H1 (cell line): ENCODE results near the gene DPM3. TPM values are rescaled to one million over a fixed set of nuclear protein-coding genes. Genes with fewer than 3 reads are reported as not detected.
A peak's percentile ranks its signal among the peaks of the same experiment; 100 is the strongest.

Experiments
- ATF3 ChIP-seq: IDR thresholded peaks from 2 replicates; pipeline ENCODE4 v1.6.1; 2011; ENCODE audit warnings: low read depth, mild to moderate bottlenecking, low read length; ENCODE audit not compliant: insufficient read depth
- CTBP2 ChIP-seq: IDR thresholded peaks from 2 replicates; pipeline ENCODE4 v1.7.0; 2011; ENCODE audit warnings: borderline replicate concordance, mild to moderate bottlenecking, moderate library complexity, mixed read lengths, low read length; ENCODE audit not compliant: insufficient read depth, insufficient read length
- polyA plus RNA-seq, 7 experiments: library from polyadenylated mRNA; depleted of rRNA in 3 of 7; stranded (reverse) in 5 of 7; unstranded in 2 of 7; fragments of >200 nt in 5 of 7; fragments of 200-250 nt in 2 of 7; gene quantifications; 1 replicate in 5 of 7; 2 replicates in 1 of 7; 4 replicates in 1 of 7; pipeline versions ENCODE4 v1.2.1 to v1.2.3, GENCODE V29; 2011 to 2013; ENCODE audit warnings: missing spikeins in 2 of 7, mixed read lengths in 2 of 7
- total RNA-seq: library from RNA; stranded (reverse); fragmentation: NEBNext Ultra II Directional; extraction: Animal tissue kit (Norgen Biotek cat#: 25700); gene quantifications from 2 replicates; pipeline ENCODE4 v1.2.1, GENCODE V29; 2021

Gene DPM3
- total and polyA plus RNA-seq, 2 of the 8 experiments (the other 6 are each of a cell fraction or from before 2014, with no cell fraction given) = 44.8 to 227 TPM

GRCh38 chr1:155176544-155177071 lies 36.3 kb upstream of the DPM3 start (continued):
- TF ChIP-seq ATF3 = no peak
- TF ChIP-seq CTBP2 = peak; percentile 46
